Spinal cord (tissue), 10 donors: ENCODE measurements around the gene KCNH1. TPM values are rescaled to one million over a fixed set of nuclear protein-coding genes. Genes with fewer than 3 reads are reported as not detected.

ENCODE experiments used
- DNase-seq, 6 donors: peaks; one replicate each; pipeline versions ENCODE4 v3.0.0 to v3.0.0-alpha.2; 2013 to 2015; ENCODE audit warnings: low spot score in 6 of 6, low read depth in 4 of 6
- H3K27ac ChIP-seq: one replicate; pipeline ENCODE4 v1.5.1; 2013; ENCODE audit warnings: low read depth, low read length, control low read depth
- H3K27me3 ChIP-seq: one replicate; pipeline ENCODE4 v1.6.1; 2013; ENCODE audit warnings: low read length; ENCODE audit not compliant: control insufficient read depth, insufficient read depth
- H3K36me3 ChIP-seq: one replicate; pipeline ENCODE4 v1.6.1; 2013; ENCODE audit warnings: low read length; ENCODE audit not compliant: control insufficient read depth, insufficient read depth
- H3K4me1 ChIP-seq: one replicate; pipeline ENCODE4 v1.6.1; 2013; ENCODE audit warnings: low read length; ENCODE audit not compliant: control insufficient read depth, insufficient read depth
- H3K4me3 ChIP-seq: one replicate; pipeline ENCODE4 v1.5.1; 2013; ENCODE audit warnings: low read depth, low read length, control low read depth
- H3K9me3 ChIP-seq: one replicate; pipeline ENCODE4 v1.6.1; 2013; ENCODE audit warnings: low read length; ENCODE audit not compliant: control insufficient read depth, insufficient read depth
- WGBS: methylation state at CpG from one replicate; pipeline ENCODE4 v1.1.5; 2013; ENCODE audit warnings: missing lambda C conversion rate; ENCODE audit not compliant: insufficient coverage; 5-methylcytosine and 5-hydroxymethylcytosine counted together
- polyA plus RNA-seq, 2 donors: library from polyadenylated mRNA; unstranded; fragments of 120-200 nt; gene quantifications; one replicate each; pipeline ENCODE4 v1.2.1, GENCODE V29; 2013; ENCODE audit not compliant: insufficient read length in 2 of 2
- total RNA-seq, 2 donors: library from RNA; depleted of rRNA in 1 of 2; stranded (reverse); fragments of 120-200 nt in 1 of 2; fragments of >200 nt in 1 of 2; gene quantifications; one replicate each; pipeline versions ENCODE4 v1.2.3 to v1.2.4, GENCODE V29; 2013 to 2014
- donor health status: healthy.

KCNH1 gene
- total and polyA plus RNA-seq, 4 donors, result 2.6 to 8.6 (median 3.8) TPM

- H3K4me1 ChIP-seq, result no peaks in the 10 kb centered on the region
- DNase-seq, result no peak
- no peaks in the 10 kb centered on the region for H3K36me3 ChIP-seq
- no peak overlapping the region for H3K4me3 ChIP-seq
- H3K27me3 ChIP-seq, result no peaks in the 10 kb centered on the region
- no peak overlapping the region for H3K27ac ChIP-seq
- peaks cover 5% of the 10 kb centered on the region for H3K9me3 ChIP-seq
Observed at GRCh38 chr1:210876275-210876674, 257.7 kb downstream of the KCNH1 start.

- no peaks in the 10 kb centered on the region for H3K27me3 ChIP-seq
- H3K27ac ChIP-seq, result no peak overlapping the region
- DNase-seq, result no peak
- H3K36me3 ChIP-seq, result no peaks in the 10 kb centered on the region
- WGBS, result no CpG with 5 or more reads among the region's 2 CpGs
- H3K4me1 ChIP-seq, result no peaks in the 10 kb centered on the region
- H3K4me3 ChIP-seq, result no peak overlapping the region
- H3K9me3 ChIP-seq, result peaks cover 6% of the 10 kb centered on the region
Observed at GRCh38 chr1:210866532-210866931, 267.4 kb downstream of the KCNH1 start.

- no peak overlapping the region for H3K4me3 ChIP-seq
- H3K36me3 ChIP-seq, result no peaks in the 10 kb centered on the region
- peak in 1 of 6 donors; percentile 26 for DNase-seq
- H3K9me3 ChIP-seq, result no peaks in the 10 kb centered on the region
- WGBS, result no CpG with 5 or more reads among the region's 1 CpG
- no peak overlapping the region for H3K27ac ChIP-seq
- no peaks in the 10 kb centered on the region for H3K4me1 ChIP-seq
- no peaks in the 10 kb centered on the region for H3K27me3 ChIP-seq
Observed at GRCh38 chr1:210857705-210858104, 276.2 kb downstream of the KCNH1 start.

- DNase-seq, result peak in 1 of 6 donors; percentile 40
- H3K4me3 ChIP-seq, result no peak overlapping the region
- H3K27ac ChIP-seq, result no peak overlapping the region
- no CpG with 5 or more reads among the region's 5 CpGs for WGBS
- no peaks in the 10 kb centered on the region for H3K4me1 ChIP-seq
- H3K36me3 ChIP-seq, result no peaks in the 10 kb centered on the region
- no peaks in the 10 kb centered on the region for H3K9me3 ChIP-seq
- no peaks in the 10 kb centered on the region for H3K27me3 ChIP-seq
Observed at GRCh38 chr1:210857146-210857663, 276.7 kb downstream of the KCNH1 start.

- 51% methylated on average over 2 of the region's 4 CpGs for WGBS
- DNase-seq, result no peak
- Histone ChIP-seq H3K4me3 (no peak overlapping the region), H3K36me3 (no peaks in the 10 kb centered on the region), H3K9me3 (no peaks in the 10 kb centered on the region), H3K27me3 (no peaks in the 10 kb centered on the region), H3K27ac (no peak overlapping the region), H3K4me1 (peaks cover under 1% of the 10 kb centered on the region)
Observed at GRCh38 chr1:210855440-210855839, 278.5 kb downstream of the KCNH1 start.

GRCh38 chr1:210853276-210853675 lies 280.7 kb downstream of the KCNH1 start:
- no peak for DNase-seq
- H3K4me1 ChIP-seq, result peaks cover 6% of the 10 kb centered on the region
- H3K36me3 ChIP-seq, result no peaks in the 10 kb centered on the region
- H3K27me3 ChIP-seq, result no peaks in the 10 kb centered on the region
- no peaks in the 10 kb centered on the region for H3K9me3 ChIP-seq
- H3K4me3 ChIP-seq, result no peak overlapping the region
- no peak overlapping the region for H3K27ac ChIP-seq

- Histone ChIP-seq H3K4me3 (no peak overlapping the region), H3K27ac (no peak overlapping the region), H3K9me3 (no peaks in the 10 kb centered on the region), H3K36me3 (no peaks in the 10 kb centered on the region), H3K4me1 (peaks cover 6% of the 10 kb centered on the region), H3K27me3 (no peaks in the 10 kb centered on the region)
- peak in 2 of 6 donors; percentile 7 to 38 for DNase-seq
Observed at GRCh38 chr1:210850556-210850955, 283.4 kb downstream of the KCNH1 start.

GRCh38 chr1:210848474-210848873 lies 285.5 kb downstream of the KCNH1 start:
- H3K27me3 ChIP-seq, result no peaks in the 10 kb centered on the region
- no peaks in the 10 kb centered on the region for H3K9me3 ChIP-seq
- H3K36me3 ChIP-seq, result no peaks in the 10 kb centered on the region
- H3K4me3 ChIP-seq, result no peak overlapping the region
- no peak overlapping the region for H3K27ac ChIP-seq
- DNase-seq, result no peak
- no CpG with 5 or more reads among the region's 3 CpGs for WGBS
- H3K4me1 ChIP-seq, result peaks cover 6% of the 10 kb centered on the region

- Histone ChIP-seq H3K4me1 (no peaks in the 10 kb centered on the region), H3K9me3 (no peaks in the 10 kb centered on the region), H3K36me3 (no peaks in the 10 kb centered on the region), H3K4me3 (no peak overlapping the region), H3K27me3 (no peaks in the 10 kb centered on the region), H3K27ac (no peak overlapping the region)
- WGBS, result 100% methylated on average over 1 of the region's 5 CpGs
- DNase-seq, result peak in 1 of 6 donors; percentile 15
Observed at GRCh38 chr1:210841926-210842625, 291.9 kb downstream of the KCNH1 start.
